T-helper 1 cell treated with Interleukin-12 subunit alpha and Interleukin-12 subunit beta and Interleukin-4 antibody, amounts not matched to agents 30 μg/mL and 1 μg/mL, for 36 hours (primary cell): Measurements from ENCODE around the gene PLXNC1.
A peak's percentile ranks its signal among the peaks of the same experiment; 100 is the strongest.

Source experiments
- H3K27ac Mint-ChIP-seq: one replicate; pipeline ENCODE4 v1.8.0; 2021; ENCODE audit warnings: mild to moderate bottlenecking, mixed read lengths
- H3K27me3 Mint-ChIP-seq: one replicate; pipeline ENCODE4 v1.8.0; 2021; ENCODE audit warnings: low read depth, mixed read lengths
- H3K36me3 Mint-ChIP-seq: one replicate; pipeline ENCODE4 v1.8.0; 2021; ENCODE audit warnings: low read depth, mixed read lengths
- H3K4me1 Mint-ChIP-seq: one replicate; pipeline ENCODE4 v1.8.0; 2021; ENCODE audit warnings: low read depth, mixed read lengths
- H3K4me3 Mint-ChIP-seq: one replicate; pipeline ENCODE4 v1.8.0; 2021; ENCODE audit warnings: mild to moderate bottlenecking, moderate library complexity, mixed read lengths
- H3K9me3 Mint-ChIP-seq: one replicate; pipeline ENCODE4 v1.8.0; 2021; ENCODE audit warnings: mixed read lengths

PLXNC1 gene

GRCh38 chr12:94267537-94267872 lies 119.1 kb downstream of the PLXNC1 start:
- no peak overlapping the region for H3K4me3 Mint-ChIP-seq
- peak overlapping the region; percentile 9 for H3K27ac Mint-ChIP-seq
- H3K4me1 Mint-ChIP-seq, result peaks cover 64% of the 10 kb centered on the region
- peaks cover 55% of the 10 kb centered on the region for H3K36me3 Mint-ChIP-seq
- no peaks in the 10 kb centered on the region for H3K9me3 Mint-ChIP-seq
- H3K27me3 Mint-ChIP-seq, result no peaks in the 10 kb centered on the region

GRCh38 chr12:94267921-94268471 lies 119.6 kb downstream of the PLXNC1 start:
- peaks cover 59% of the 10 kb centered on the region for H3K4me1 Mint-ChIP-seq
- peaks cover 58% of the 10 kb centered on the region for H3K36me3 Mint-ChIP-seq
- H3K9me3 Mint-ChIP-seq, result no peaks in the 10 kb centered on the region
- H3K4me3 Mint-ChIP-seq, result no peak overlapping the region
- H3K27ac Mint-ChIP-seq, result no peak overlapping the region
- H3K27me3 Mint-ChIP-seq, result no peaks in the 10 kb centered on the region

- Mint-ChIP-seq H3K27me3 (no peaks in the 10 kb centered on the region), H3K27ac (no peak overlapping the region), H3K4me1 (peaks cover 49% of the 10 kb centered on the region), H3K9me3 (no peaks in the 10 kb centered on the region), H3K4me3 (no peak overlapping the region), H3K36me3 (peaks cover 61% of the 10 kb centered on the region)
These were observed 121.1 kb downstream of the PLXNC1 start for GRCh38 chr12:94269316-94269999.

GRCh38 chr12:94271351-94271750 lies 123.0 kb downstream of the PLXNC1 start:
- Mint-ChIP-seq H3K27ac (no peak overlapping the region), H3K4me1 (peaks cover 41% of the 10 kb centered on the region), H3K36me3 (peaks cover 46% of the 10 kb centered on the region), H3K27me3 (no peaks in the 10 kb centered on the region), H3K4me3 (no peak overlapping the region), H3K9me3 (no peaks in the 10 kb centered on the region)

GRCh38 chr12:94272280-94272679 lies 123.9 kb downstream of the PLXNC1 start:
- peaks cover 39% of the 10 kb centered on the region for H3K36me3 Mint-ChIP-seq
- H3K9me3 Mint-ChIP-seq, result no peaks in the 10 kb centered on the region
- peaks cover 38% of the 10 kb centered on the region for H3K4me1 Mint-ChIP-seq
- peak overlapping the region; percentile 22 for H3K27ac Mint-ChIP-seq
- no peaks in the 10 kb centered on the region for H3K27me3 Mint-ChIP-seq
- no peak overlapping the region for H3K4me3 Mint-ChIP-seq

GRCh38 chr12:94273272-94273671 lies 124.9 kb downstream of the PLXNC1 start:
- Mint-ChIP-seq H3K27me3 (no peaks in the 10 kb centered on the region), H3K4me3 (no peak overlapping the region), H3K36me3 (peaks cover 37% of the 10 kb centered on the region), H3K27ac (no peak overlapping the region), H3K4me1 (peaks cover 29% of the 10 kb centered on the region), H3K9me3 (no peaks in the 10 kb centered on the region)

GRCh38 chr12:94276725-94277124 lies 128.3 kb downstream of the PLXNC1 start:
- H3K27ac Mint-ChIP-seq, result no peak overlapping the region
- H3K9me3 Mint-ChIP-seq, result no peaks in the 10 kb centered on the region
- H3K4me1 Mint-ChIP-seq, result peaks cover 5% of the 10 kb centered on the region
- H3K27me3 Mint-ChIP-seq, result no peaks in the 10 kb centered on the region
- H3K36me3 Mint-ChIP-seq, result peaks cover 43% of the 10 kb centered on the region
- no peak overlapping the region for H3K4me3 Mint-ChIP-seq

GRCh38 chr12:94277426-94278000 lies 129.1 kb downstream of the PLXNC1 start:
- Mint-ChIP-seq H3K9me3 (no peaks in the 10 kb centered on the region), H3K27me3 (no peaks in the 10 kb centered on the region), H3K36me3 (peaks cover 41% of the 10 kb centered on the region), H3K27ac (no peak overlapping the region), H3K4me3 (no peak overlapping the region), H3K4me1 (peaks cover 13% of the 10 kb centered on the region)

- Mint-ChIP-seq H3K4me1 (peaks cover 21% of the 10 kb centered on the region), H3K4me3 (no peak overlapping the region), H3K36me3 (peaks cover 45% of the 10 kb centered on the region), H3K27ac (no peak overlapping the region), H3K27me3 (no peaks in the 10 kb centered on the region), H3K9me3 (no peaks in the 10 kb centered on the region)
These were observed 131.7 kb downstream of the PLXNC1 start for GRCh38 chr12:94280063-94280462.

GRCh38 chr12:94282675-94283074 lies 134.3 kb downstream of the PLXNC1 start:
- Mint-ChIP-seq H3K4me1 (peaks cover 21% of the 10 kb centered on the region), H3K4me3 (peak overlapping the region; percentile 48), H3K27ac (peak overlapping the region; percentile 82), H3K27me3 (no peaks in the 10 kb centered on the region), H3K36me3 (peaks cover 57% of the 10 kb centered on the region), H3K9me3 (no peaks in the 10 kb centered on the region)

GRCh38 chr12:94284046-94284445 lies 135.7 kb downstream of the PLXNC1 start:
- no peaks in the 10 kb centered on the region for H3K27me3 Mint-ChIP-seq
- no peak overlapping the region for H3K27ac Mint-ChIP-seq
- peaks cover 64% of the 10 kb centered on the region for H3K36me3 Mint-ChIP-seq
- no peak overlapping the region for H3K4me3 Mint-ChIP-seq
- H3K9me3 Mint-ChIP-seq, result no peaks in the 10 kb centered on the region
- H3K4me1 Mint-ChIP-seq, result peaks cover 21% of the 10 kb centered on the region

GRCh38 chr12:94284859-94285258 lies 136.5 kb downstream of the PLXNC1 start:
- peaks cover 21% of the 10 kb centered on the region for H3K4me1 Mint-ChIP-seq
- H3K9me3 Mint-ChIP-seq, result no peaks in the 10 kb centered on the region
- peaks cover 60% of the 10 kb centered on the region for H3K36me3 Mint-ChIP-seq
- no peak overlapping the region for H3K4me3 Mint-ChIP-seq
- H3K27ac Mint-ChIP-seq, result no peak overlapping the region
- no peaks in the 10 kb centered on the region for H3K27me3 Mint-ChIP-seq

GRCh38 chr12:94285943-94286582 lies 137.7 kb downstream of the PLXNC1 start:
- Mint-ChIP-seq H3K4me1 (peaks cover 21% of the 10 kb centered on the region), H3K27me3 (no peaks in the 10 kb centered on the region), H3K36me3 (peaks cover 51% of the 10 kb centered on the region), H3K27ac (no peak overlapping the region), H3K9me3 (no peaks in the 10 kb centered on the region), H3K4me3 (no peak overlapping the region)

GRCh38 chr12:94286583-94287244 lies 138.3 kb downstream of the PLXNC1 start:
- Mint-ChIP-seq H3K9me3 (no peaks in the 10 kb centered on the region), H3K4me1 (peaks cover 19% of the 10 kb centered on the region), H3K4me3 (no peak overlapping the region), H3K27me3 (no peaks in the 10 kb centered on the region), H3K36me3 (peaks cover 48% of the 10 kb centered on the region), H3K27ac (no peak overlapping the region)
